SK-N-MC (cell line): ENCODE measurements around the gene TBX3.

Experiments
- EZH2 ChIP-seq: fragments of 200-600 bp; sonication (generic); IDR thresholded peaks from one replicate; pipeline ENCODE4 v1.6.1; 2017; ENCODE audit warnings: antibody characterized with exemption
- FOXP2 ChIP-seq: optimal IDR thresholded peaks from 2 replicates; pipeline ENCODE3; 2011; ENCODE audit warnings: mild to moderate bottlenecking, moderate library complexity; ENCODE audit not compliant: insufficient read depth; ENCODE audit errors: extremely low read length, control extremely low read depth
- POLR2AphosphoS5 ChIP-seq: IDR thresholded peaks from 2 replicates; pipeline ENCODE4 v1.6.1; 2012; ENCODE audit warnings: mild to moderate bottlenecking, low read depth, low read length, borderline replicate concordance

GRCh38 chr12:114682785-114683708 lies 928 bp downstream of the TBX3 start:
- TF ChIP-seq POLR2AphosphoS5, result no peak
- TF ChIP-seq EZH2, result no peak
- no peak for TF ChIP-seq FOXP2
